NB4 (cell line): ENCODE results near the gene CD248.

ENCODE experiments used
- CTCF ChIP-seq: IDR thresholded peaks from one replicate; pipeline ENCODE4 v1.5.1; 2012; ENCODE audit warnings: low read depth, low read length
- POLR2A ChIP-seq: IDR thresholded peaks from 2 replicates; pipeline ENCODE4 v1.6.1; 2011; ENCODE audit warnings: mild to moderate bottlenecking; ENCODE audit not compliant: insufficient read length; ENCODE audit errors: extremely low read depth

- peak; percentile 94 for TF ChIP-seq CTCF
- TF ChIP-seq POLR2A = peak; percentile 27
These were observed 34.1 kb downstream of the CD248 start for GRCh38 chr11:66282468-66283455.
